GM18867 (cell line): ENCODE results near the gene ASPM.

Source experiments
- ATAC-seq: cut with Tn5 transposase; IDR thresholded peaks from one replicate; pipeline ENCODE4 v1.9.1; 2021; ENCODE audit warnings: mild to moderate bottlenecking, moderate library complexity; ENCODE audit not compliant: unreplicated experiment

ASPM gene

GRCh38 chr1:197146101-197147095, at the start of gene ASPM:
Gene ASPM, minus strand, starts transcription at chr1:197146669. Its CDS starts 232 bp downstream, at chr1:197146437.
- peak; percentile 98 for ATAC-seq

GRCh38 chr1:197195100-197195499, 48.6 kb upstream of the ASPM start:
- no peak for ATAC-seq

- ATAC-seq = no peak
Measured at GRCh38 chr1:197184190-197184589, 37.7 kb upstream of the ASPM start.

- no peak for ATAC-seq
Measured at GRCh38 chr1:197183195-197183748, 36.8 kb upstream of the ASPM start.

- ATAC-seq = no peak
Measured at GRCh38 chr1:197182716-197183115, 36.2 kb upstream of the ASPM start.

GRCh38 chr1:197181982-197182381, 35.5 kb upstream of the ASPM start:
- peak; percentile 82 for ATAC-seq

GRCh38 chr1:197180252-197180878, 33.9 kb upstream of the ASPM start:
- ATAC-seq = peak; percentile 54

- peak; percentile 37 for ATAC-seq
Measured at GRCh38 chr1:197178998-197179397, 32.5 kb upstream of the ASPM start.

GRCh38 chr1:197174818-197175217, 28.3 kb upstream of the ASPM start:
- no peak for ATAC-seq

- ATAC-seq = no peak
Measured at GRCh38 chr1:197173571-197174507, 27.4 kb upstream of the ASPM start.

GRCh38 chr1:197171531-197171930, 25.1 kb upstream of the ASPM start:
- ATAC-seq = no peak

GRCh38 chr1:197170538-197170937, 24.1 kb upstream of the ASPM start:
- ATAC-seq = no peak

GRCh38 chr1:197159461-197159860, 13.0 kb upstream of the ASPM start:
- no peak for ATAC-seq

- ATAC-seq = no peak
Measured at GRCh38 chr1:197156692-197157091, 10.2 kb upstream of the ASPM start.

GRCh38 chr1:197152662-197153061, 6.2 kb upstream of the ASPM start:
- no peak for ATAC-seq

GRCh38 chr1:197151185-197151584, 4.7 kb upstream of the ASPM start:
- no peak for ATAC-seq

- no peak for ATAC-seq
Measured at GRCh38 chr1:197150336-197151005, 4.0 kb upstream of the ASPM start.

- no peak for ATAC-seq
Measured at GRCh38 chr1:197149340-197149739, 2.9 kb upstream of the ASPM start.

- ATAC-seq = no peak
Measured at GRCh38 chr1:197145446-197146024, 934 bp downstream of the ASPM start.
